Liver (tissue), 9 donors: ENCODE results near the gene RPS3. TPM values are rescaled to one million over a fixed set of nuclear protein-coding genes. Genes with fewer than 3 reads are reported as not detected.

Source experiments
- DNase-seq: peaks from one replicate; pipeline ENCODE4 v3.0.0-alpha.2; 2017; ENCODE audit warnings: low spot score
- H3K27ac ChIP-seq, 2 donors: one replicate each; pipeline ENCODE4 v1.7.0; 2013; ENCODE audit warnings: inconsistent platforms in 2 of 2, low read length in 2 of 2, control low read depth in 1 of 2, low read depth in 1 of 2, mild to moderate bottlenecking in 1 of 2
- H3K27me3 ChIP-seq, 4 donors: one replicate each; pipeline versions ENCODE4 v1.6.1 to v1.7.0; 2013; ENCODE audit warnings: low read length in 3 of 4, inconsistent platforms in 1 of 4, mild to moderate bottlenecking in 1 of 4, moderate library complexity in 1 of 4; ENCODE audit not compliant: control insufficient read depth in 4 of 4, insufficient read depth in 4 of 4
- H3K36me3 ChIP-seq, 4 donors: one replicate each; pipeline versions ENCODE4 v1.6.1 to v1.7.0; 2013; ENCODE audit warnings: low read length in 3 of 4, mild to moderate bottlenecking in 3 of 4, low read depth in 1 of 4, moderate library complexity in 1 of 4; ENCODE audit not compliant: control insufficient read depth in 4 of 4, insufficient read depth in 3 of 4
- H3K4me1 ChIP-seq, 4 donors: one replicate each; pipeline versions ENCODE4 v1.6.1 to v1.7.0; 2013; ENCODE audit warnings: low read length in 3 of 4, mild to moderate bottlenecking in 3 of 4, moderate library complexity in 1 of 4; ENCODE audit not compliant: control insufficient read depth in 4 of 4, insufficient read depth in 4 of 4
- H3K4me3 ChIP-seq, 3 donors: one replicate each; pipeline versions ENCODE4 v1.6.1 to v1.7.0; 2013; ENCODE audit warnings: low read length in 3 of 3, control low read depth in 1 of 3, low read depth in 1 of 3, mild to moderate bottlenecking in 1 of 3
- H3K9ac ChIP-seq, 2 donors: one replicate each; pipeline ENCODE4 v1.7.0; 2013; ENCODE audit warnings: low read length in 2 of 2, mild to moderate bottlenecking in 2 of 2, moderate library complexity in 2 of 2, control low read depth in 1 of 2, low read depth in 1 of 2
- H3K9me3 ChIP-seq, 4 donors: one replicate each; pipeline versions ENCODE4 v1.6.1 to v1.7.0; 2013; ENCODE audit warnings: low read length in 3 of 4; ENCODE audit not compliant: control insufficient read depth in 4 of 4
- ATF3 ChIP-seq: IDR thresholded peaks from 2 replicates; pipeline ENCODE4 v1.6.1; 2016; ENCODE audit warnings: antibody characterized with exemption
- CTCF ChIP-seq: fragments of 150-350 bp; IDR thresholded peaks from 2 replicates; pipeline ENCODE4 v1.5.1; 2017; ENCODE audit warnings: improper control_type of control experiment, low read depth, low read length; ENCODE audit not compliant: missing input control
- EGR1 ChIP-seq, 2 donors: IDR thresholded peaks; 2 replicates each; pipeline ENCODE4 v1.6.1; 2016 to 2018; ENCODE audit warnings: antibody characterized with exemption in 2 of 2, low read depth in 2 of 2
- FOXA1 ChIP-seq: IDR thresholded peaks from 2 replicates; pipeline ENCODE4 v1.6.1; 2016; ENCODE audit warnings: antibody characterized with exemption
- FOXA2 ChIP-seq: IDR thresholded peaks from 2 replicates; pipeline ENCODE4 v1.6.1; 2016; ENCODE audit warnings: antibody characterized with exemption
- GABPA ChIP-seq, 2 donors: IDR thresholded peaks in 1 of 2; conservative IDR thresholded peaks in 1 of 2; 2 replicates each; pipeline ENCODE4 v1.6.1; 2016; ENCODE audit warnings: antibody characterized with exemption in 2 of 2, mild to moderate bottlenecking in 1 of 2, moderate library complexity in 1 of 2
- HNF4A ChIP-seq, 2 donors: conservative IDR thresholded peaks; 2 replicates each; pipeline ENCODE4 v1.6.1; 2016; ENCODE audit warnings: antibody characterized with exemption in 2 of 2, mild to moderate bottlenecking in 2 of 2
- HNF4G ChIP-seq: IDR thresholded peaks from 2 replicates; pipeline ENCODE4 v1.6.1; 2016; ENCODE audit warnings: antibody characterized with exemption
- MAX ChIP-seq: IDR thresholded peaks from 2 replicates; pipeline ENCODE4 v1.6.1; 2016; ENCODE audit warnings: antibody characterized with exemption
- NR2F2 ChIP-seq: IDR thresholded peaks from 2 replicates; pipeline ENCODE4 v1.6.1; 2016; ENCODE audit warnings: antibody characterized with exemption
- REST ChIP-seq: IDR thresholded peaks from 2 replicates; pipeline ENCODE4 v1.6.1; 2016; ENCODE audit warnings: antibody characterized with exemption, mild to moderate bottlenecking
- RXRA ChIP-seq, 2 donors: IDR thresholded peaks; 2 replicates each; pipeline ENCODE4 v1.6.1; 2017 to 2018; ENCODE audit warnings: antibody characterized with exemption in 2 of 2, mild to moderate bottlenecking in 1 of 2
- TAF1 ChIP-seq: conservative IDR thresholded peaks from 2 replicates; pipeline ENCODE4 v1.6.1; 2016; ENCODE audit warnings: antibody characterized with exemption, mild to moderate bottlenecking
- YY1 ChIP-seq: IDR thresholded peaks from 2 replicates; pipeline ENCODE4 v1.6.1; 2016; ENCODE audit warnings: antibody characterized with exemption, mild to moderate bottlenecking
- ZBTB33 ChIP-seq: IDR thresholded peaks from 2 replicates; pipeline ENCODE4 v1.6.1; 2016; ENCODE audit warnings: antibody characterized with exemption
- WGBS: extraction: QIAGEN DNeasy Blood & Tissue Kit; methylation state at CpG from one replicate; pipeline ENCODE4 v1.1.7; 2013; 5-methylcytosine and 5-hydroxymethylcytosine counted together
- polyA plus RNA-seq, 2 donors: library from polyadenylated mRNA; stranded (reverse) in 1 of 2; unstranded in 1 of 2; fragments of 200-250 nt in 1 of 2; fragments of >200 nt in 1 of 2; fragmentation: Nextera tagmentation in 1 of 2; extraction: Ambion mirVana in 1 of 2; gene quantifications; one replicate each; pipeline versions ENCODE4 v1.2.1 to v1.2.3, GENCODE V29; 2013 to 2015
- total RNA-seq, 2 donors: library from RNA; depleted of rRNA; stranded (reverse); fragments of >200 nt; gene quantifications; one replicate each; pipeline ENCODE4 v1.2.3, GENCODE V29; 2014
- donor health status: healthy.
- donor health status: healthy.
- donor health status: healthy.
- donor health status: healthy.
- donor health status: healthy.

The RPS3 gene
- total and polyA plus RNA-seq, 4 donors = 289 to 1,115 (median 492) TPM

- TF ChIP-seq ZBTB33 (no peak), NR2F2 (no peak), HNF4G (no peak), REST (no peak), YY1 (no peak), TAF1 (no peak), GABPA (IDR thresholded peaks at IDR 0.05 in 1 of 2, conservative IDR thresholded peaks at IDR 0.05 in 1 of 2) (no peak), CTCF (no peak), MAX (no peak), FOXA1 (no peak), ATF3 (no peak)
- Histone ChIP-seq H3K27me3 (no peaks in the 10 kb centered on the region), H3K27ac (no peak overlapping the region), H3K36me3 (no peaks in the 10 kb centered on the region), H3K4me1 (no peaks in the 10 kb centered on the region), H3K4me3 (no peak overlapping the region), H3K9me3 (no peaks in the 10 kb centered on the region), H3K9ac (no peak overlapping the region)
- DNase-seq = no peak
- 77% methylated on average over 7 of the region's 7 CpGs for WGBS
Measured at GRCh38 chr11:75441804-75442132, 42.5 kb downstream of the RPS3 start.

GRCh38 chr11:75442161-75442885 lies 43.0 kb downstream of the RPS3 start:
- no peaks in the 10 kb centered on the region for H3K27me3 ChIP-seq
- H3K4me1 ChIP-seq = no peaks in the 10 kb centered on the region
- H3K4me3 ChIP-seq = no peak overlapping the region
- no peak for DNase-seq
- no peak overlapping the region for H3K27ac ChIP-seq
- no peak overlapping the region for H3K9ac ChIP-seq
- WGBS = 90% methylated on average over 15 of the region's 15 CpGs
- no peaks in the 10 kb centered on the region for H3K9me3 ChIP-seq
- H3K36me3 ChIP-seq = no peaks in the 10 kb centered on the region
- TF ChIP-seq FOXA2 (no peak), YY1 (no peak), ATF3 (no peak), FOXA1 (no peak), RXRA (IDR thresholded peaks at IDR 0.05) (no peak), REST (no peak), HNF4G (no peak), CTCF (no peak), EGR1 (IDR thresholded peaks at IDR 0.05; ENCODE audit: low read depth in 2 of 2) (no peak), GABPA (IDR thresholded peaks at IDR 0.05 in 1 of 2, conservative IDR thresholded peaks at IDR 0.05 in 1 of 2) (no peak), TAF1 (no peak), HNF4A (conservative IDR thresholded peaks at IDR 0.05) (no peak), NR2F2 (no peak)
